NT2/D1 (cell line): Measurements from ENCODE around the gene C9orf50.

Experiments used
- YY1 ChIP-seq: IDR thresholded peaks from 2 replicates; pipeline ENCODE4 v1.6.1; 2011; ENCODE audit not compliant: insufficient read length, insufficient read depth
- ZNF274 ChIP-seq: IDR thresholded peaks from 2 replicates; pipeline ENCODE4 v1.6.1; 2011; ENCODE audit warnings: mild to moderate bottlenecking, low read depth, low read length

GRCh38 chr9:129620669-129621295, at the start of gene C9orf50:
- TF ChIP-seq YY1 (no peak), ZNF274 (no peak)
